Measurements from ENCODE around the gene FMNL3. TPM values are rescaled to one million over a fixed set of nuclear protein-coding genes. Genes with fewer than 3 reads are reported as not detected.

Gene FMNL3
- total and polyA plus RNA-seq, 2 of the 13 experiments (the other 11 are each of a cell fraction or from before 2014, with no cell fraction given), result 0.44 to 1.1 TPM

DNA sequence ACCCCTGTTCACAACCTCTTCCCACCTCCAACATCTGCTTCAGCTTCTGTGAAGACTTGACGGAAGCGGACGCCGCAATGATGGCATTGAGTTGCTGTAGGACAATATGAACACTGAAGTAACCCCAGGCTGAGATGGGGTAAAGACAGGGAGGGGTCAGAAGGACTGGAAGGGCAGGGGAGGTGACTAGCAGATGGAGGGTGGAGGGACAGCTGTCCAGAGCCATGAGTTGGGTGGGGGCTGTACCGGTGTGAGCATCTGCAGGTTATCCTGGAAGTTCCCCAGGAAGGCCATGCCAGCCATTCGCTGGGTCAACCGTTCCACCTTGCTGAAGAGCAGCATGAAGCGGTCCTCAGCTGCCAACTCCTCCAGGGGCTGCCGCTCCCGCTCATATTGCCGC, 57.8 kb downstream of the FMNL3 start:
- ChIA-PET POLR2A (interaction anchor here (3.3 kb wide), 1 partner anchor 92 kb away, joined by 16 read pairs; the partner anchor contains the start of gene TMBIM6), CTCF (ENCODE audit: low intra/inter-chr PET ratio, low total read pairs) (no interaction called here)
- no peak for FAIRE-seq

More for the DNA sequence above, 57.8 kb downstream of the FMNL3 start:
- Histone ChIP-seq H3K4me3 (replicated peaks in 1 of 3; ENCODE audit: insufficient read depth in 1 of 3, low read depth in 2 of 3, low read length in 3 of 3) (no peak overlapping the region), H3K27me3 (ENCODE audit: control insufficient read depth in 1 of 2, insufficient read depth in 2 of 2, low read length in 2 of 2) (no peaks in the 10 kb centered on the region), H3K4me1 (ENCODE audit: insufficient read depth, low read length) (peaks cover 44% of the 10 kb centered on the region), H3K79me2 (ENCODE audit: insufficient read depth, low read length) (no peaks in the 10 kb centered on the region), H3K27ac (ENCODE audit: extremely low read length, insufficient read depth, low read length) (no peak overlapping the region), H4K20me1 (ENCODE audit: insufficient read depth, low read length) (no peaks in the 10 kb centered on the region), H2AFZ (ENCODE audit: low read length) (no peak overlapping the region), H3K9ac (ENCODE audit: insufficient read depth, low read depth, low read length) (no peak overlapping the region), H3K4me2 (ENCODE audit: low read depth, low read length) (no peak overlapping the region), H3K36me3 (replicated peaks in 1 of 2; ENCODE audit: control insufficient read depth in 1 of 2, insufficient read depth in 2 of 2, low read length in 2 of 2) (no peaks in the 10 kb centered on the region), H3K9me3 (ENCODE audit: low read length) (no peaks in the 10 kb centered on the region)
- in situ Hi-C loops (cut with HindIII; ENCODE audit: extremely low pct_ligation_motif_present, low pct_unique_long_range_greater_than_20kb) (no loop called here), intact Hi-C loops (cut with micrococcal nuclease; ENCODE audit: unreplicated experiment) (no loop called here)
- ATAC-seq, result no peak
- TF ChIP-seq PAWR (CRISPR knock-in tag; IDR thresholded peaks at IDR 0.05; ENCODE audit: borderline replicate concordance) (no peak), ZNF121 (CRISPR knock-in tag; IDR thresholded peaks at IDR 0.05) (no peak), REL (CRISPR knock-in tag; conservative IDR thresholded peaks at IDR 0.05) (no peak), ZNF335 (CRISPR knock-in tag; IDR thresholded peaks at IDR 0.05) (no peak), JUNB (CRISPR knock-in tag; IDR thresholded peaks at IDR 0.05; ENCODE audit: borderline replicate concordance) (no peak), ZNF124 (CRISPR knock-in tag; IDR thresholded peaks at IDR 0.05) (no peak), ZNF883 (CRISPR knock-in tag; IDR thresholded peaks at IDR 0.05; ENCODE audit: not compliant biosample characterization) (no peak), SP5 (CRISPR knock-in tag; IDR thresholded peaks at IDR 0.05; ENCODE audit: borderline replicate concordance, low read depth) (no peak), SUZ12 (IDR thresholded peaks at IDR 0.05; ENCODE audit: low read depth, low read length) (no peak), ATF5 (CRISPR knock-in tag; IDR thresholded peaks at IDR 0.05; ENCODE audit: low read depth) (no peak), DNMT3B (CRISPR knock-in tag; conservative IDR thresholded peaks at IDR 0.05) (no peak), TBL1XR1 (IDR thresholded peaks at IDR 0.05; ENCODE audit: borderline replicate concordance, low read length, partially characterized antibody) (no peak)
- TF ChIP-seq, protein P1, sequence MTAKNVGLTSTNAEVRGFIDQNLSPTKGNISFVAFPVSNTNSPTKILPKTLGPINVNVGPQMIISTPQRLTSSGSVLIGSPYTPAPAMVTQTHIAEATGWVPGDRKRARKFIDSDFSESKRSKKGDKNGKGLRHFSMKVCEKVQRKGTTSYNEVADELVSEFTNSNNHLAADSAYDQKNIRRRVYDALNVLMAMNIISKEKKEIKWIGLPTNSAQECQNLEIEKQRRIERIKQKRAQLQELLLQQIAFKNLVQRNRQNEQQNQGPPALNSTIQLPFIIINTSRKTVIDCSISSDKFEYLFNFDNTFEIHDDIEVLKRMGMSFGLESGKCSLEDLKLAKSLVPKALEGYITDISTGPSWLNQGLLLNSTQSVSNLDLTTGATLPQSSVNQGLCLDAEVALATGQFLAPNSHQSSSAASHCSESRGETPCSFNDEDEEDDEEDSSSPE (CRISPR knock-in tag; IDR thresholded peaks at IDR 0.05), result no peak
- TF ChIP-seq, protein P2, sequence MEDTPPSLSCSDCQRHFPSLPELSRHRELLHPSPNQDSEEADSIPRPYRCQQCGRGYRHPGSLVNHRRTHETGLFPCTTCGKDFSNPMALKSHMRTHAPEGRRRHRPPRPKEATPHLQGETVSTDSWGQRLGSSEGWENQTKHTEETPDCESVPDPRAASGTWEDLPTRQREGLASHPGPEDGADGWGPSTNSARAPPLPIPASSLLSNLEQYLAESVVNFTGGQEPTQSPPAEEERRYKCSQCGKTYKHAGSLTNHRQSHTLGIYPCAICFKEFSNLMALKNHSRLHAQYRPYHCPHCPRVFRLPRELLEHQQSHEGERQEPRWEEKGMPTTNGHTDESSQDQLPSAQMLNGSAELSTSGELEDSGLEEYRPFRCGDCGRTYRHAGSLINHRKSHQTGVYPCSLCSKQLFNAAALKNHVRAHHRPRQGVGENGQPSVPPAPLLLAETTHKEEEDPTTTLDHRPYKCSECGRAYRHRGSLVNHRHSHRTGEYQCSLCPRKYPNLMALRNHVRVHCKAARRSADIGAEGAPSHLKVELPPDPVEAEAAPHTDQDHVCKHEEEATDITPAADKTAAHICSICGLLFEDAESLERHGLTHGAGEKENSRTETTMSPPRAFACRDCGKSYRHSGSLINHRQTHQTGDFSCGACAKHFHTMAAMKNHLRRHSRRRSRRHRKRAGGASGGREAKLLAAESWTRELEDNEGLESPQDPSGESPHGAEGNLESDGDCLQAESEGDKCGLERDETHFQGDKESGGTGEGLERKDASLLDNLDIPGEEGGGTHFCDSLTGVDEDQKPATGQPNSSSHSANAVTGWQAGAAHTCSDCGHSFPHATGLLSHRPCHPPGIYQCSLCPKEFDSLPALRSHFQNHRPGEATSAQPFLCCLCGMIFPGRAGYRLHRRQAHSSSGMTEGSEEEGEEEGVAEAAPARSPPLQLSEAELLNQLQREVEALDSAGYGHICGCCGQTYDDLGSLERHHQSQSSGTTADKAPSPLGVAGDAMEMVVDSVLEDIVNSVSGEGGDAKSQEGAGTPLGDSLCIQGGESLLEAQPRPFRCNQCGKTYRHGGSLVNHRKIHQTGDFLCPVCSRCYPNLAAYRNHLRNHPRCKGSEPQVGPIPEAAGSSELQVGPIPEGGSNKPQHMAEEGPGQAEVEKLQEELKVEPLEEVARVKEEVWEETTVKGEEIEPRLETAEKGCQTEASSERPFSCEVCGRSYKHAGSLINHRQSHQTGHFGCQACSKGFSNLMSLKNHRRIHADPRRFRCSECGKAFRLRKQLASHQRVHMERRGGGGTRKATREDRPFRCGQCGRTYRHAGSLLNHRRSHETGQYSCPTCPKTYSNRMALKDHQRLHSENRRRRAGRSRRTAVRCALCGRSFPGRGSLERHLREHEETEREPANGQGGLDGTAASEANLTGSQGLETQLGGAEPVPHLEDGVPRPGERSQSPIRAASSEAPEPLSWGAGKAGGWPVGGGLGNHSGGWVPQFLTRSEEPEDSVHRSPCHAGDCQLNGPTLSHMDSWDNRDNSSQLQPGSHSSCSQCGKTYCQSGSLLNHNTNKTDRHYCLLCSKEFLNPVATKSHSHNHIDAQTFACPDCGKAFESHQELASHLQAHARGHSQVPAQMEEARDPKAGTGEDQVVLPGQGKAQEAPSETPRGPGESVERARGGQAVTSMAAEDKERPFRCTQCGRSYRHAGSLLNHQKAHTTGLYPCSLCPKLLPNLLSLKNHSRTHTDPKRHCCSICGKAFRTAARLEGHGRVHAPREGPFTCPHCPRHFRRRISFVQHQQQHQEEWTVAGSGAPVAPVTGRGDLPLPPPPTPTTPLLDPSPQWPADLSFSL (CRISPR knock-in tag; IDR thresholded peaks at IDR 0.05), result no peak
- TF ChIP-seq, protein P3, sequence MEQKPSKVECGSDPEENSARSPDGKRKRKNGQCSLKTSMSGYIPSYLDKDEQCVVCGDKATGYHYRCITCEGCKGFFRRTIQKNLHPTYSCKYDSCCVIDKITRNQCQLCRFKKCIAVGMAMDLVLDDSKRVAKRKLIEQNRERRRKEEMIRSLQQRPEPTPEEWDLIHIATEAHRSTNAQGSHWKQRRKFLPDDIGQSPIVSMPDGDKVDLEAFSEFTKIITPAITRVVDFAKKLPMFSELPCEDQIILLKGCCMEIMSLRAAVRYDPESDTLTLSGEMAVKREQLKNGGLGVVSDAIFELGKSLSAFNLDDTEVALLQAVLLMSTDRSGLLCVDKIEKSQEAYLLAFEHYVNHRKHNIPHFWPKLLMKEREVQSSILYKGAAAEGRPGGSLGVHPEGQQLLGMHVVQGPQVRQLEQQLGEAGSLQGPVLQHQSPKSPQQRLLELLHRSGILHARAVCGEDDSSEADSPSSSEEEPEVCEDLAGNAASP (CRISPR knock-in tag; IDR thresholded peaks at IDR 0.05; ENCODE audit: borderline replicate concordance), result no peak
- 92% methylated on average over 9 of the region's 11 CpGs for WGBS (ENCODE audit: low lambda C conversion rate)
- DNase-seq (ENCODE audit: low spot score), result no peak
- no TSS peak for BruUV-seq (replicated peaks)
